Measurements from ENCODE around the gene TBC1D20.

Gene TBC1D20

DNA sequence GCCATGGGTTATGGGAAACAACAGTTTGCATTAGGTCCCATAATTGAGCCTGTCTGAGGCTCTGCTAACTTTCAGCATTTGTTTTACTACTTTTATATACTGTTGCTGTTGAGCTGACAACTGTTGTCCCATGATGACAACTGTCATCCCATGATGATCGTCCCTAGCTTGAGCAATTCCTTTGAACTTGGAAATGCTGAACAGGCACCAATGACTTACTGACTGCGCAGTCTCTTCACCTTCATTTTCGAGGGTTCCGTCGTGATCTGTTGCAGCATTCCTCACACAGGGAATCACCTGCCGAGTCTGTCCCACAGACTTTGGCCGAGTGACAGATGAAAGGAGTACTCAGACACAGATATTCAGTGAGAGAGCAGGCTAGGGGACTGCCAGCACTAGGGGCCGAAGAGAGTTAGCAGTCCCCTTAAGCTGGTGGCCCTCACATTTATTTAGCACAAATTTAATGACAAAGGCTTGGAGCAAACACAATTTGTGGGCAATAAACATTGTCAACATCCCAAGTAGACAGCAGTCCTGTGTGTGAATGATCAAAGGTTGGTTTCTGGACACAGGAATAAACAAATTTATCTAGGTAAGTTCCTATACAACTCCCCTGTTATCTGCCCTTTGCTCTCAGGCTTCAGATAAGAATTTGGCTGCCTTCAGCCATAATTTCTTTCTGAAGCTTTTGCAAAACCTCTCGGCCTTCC is 10.0 kb upstream of the TBC1D20 start:
- H3K9me3 ChIP-seq, result no peaks in the 10 kb centered on the region
- no peaks in the 10 kb centered on the region for H3K36me3 ChIP-seq
- no peak for DNase-seq
- no peaks in the 10 kb centered on the region for H3K4me1 ChIP-seq
- no peak overlapping the region for H3K4me3 ChIP-seq (ENCODE audit: low read depth, low read length)
- TF ChIP-seq CTCF (IDR thresholded peaks at IDR 0.05; ENCODE audit: low read depth, low read length), result no peak
- H3K27me3 ChIP-seq, result no peaks in the 10 kb centered on the region

DNA sequence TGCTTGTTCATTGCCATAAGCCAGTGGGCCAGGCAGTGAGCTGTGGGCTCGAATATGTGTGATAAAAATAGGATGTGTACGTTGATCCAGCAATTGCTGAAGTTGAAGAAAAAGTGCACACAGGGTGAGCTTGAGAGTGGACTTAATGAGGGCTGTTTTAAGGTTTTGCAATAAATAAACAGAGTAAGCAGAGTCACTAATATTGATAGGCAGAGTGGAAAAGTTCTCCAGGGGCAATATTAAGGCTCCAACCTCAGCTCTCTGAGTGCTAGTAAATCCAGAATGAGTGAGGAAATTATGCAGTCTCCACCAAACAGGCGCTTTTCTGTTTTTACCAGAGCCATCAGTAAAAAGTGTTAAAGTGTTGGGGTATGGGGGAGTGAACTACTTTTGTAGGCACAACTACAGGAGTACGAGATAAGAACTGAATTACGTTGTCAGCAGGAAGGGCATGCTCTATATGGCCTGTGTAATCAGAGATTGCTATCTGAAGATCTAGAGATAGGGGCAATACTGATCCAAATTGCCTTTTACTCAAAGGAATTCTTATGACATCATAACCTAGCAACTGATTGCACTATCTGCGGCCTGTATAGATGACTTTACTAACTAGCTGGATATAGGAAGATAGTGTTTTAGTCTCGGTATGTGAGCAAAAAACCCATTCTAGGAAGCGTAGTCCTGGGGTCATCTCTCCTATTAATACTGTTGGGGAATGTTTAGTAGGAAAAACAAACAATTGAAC is 7.6 kb upstream of the TBC1D20 start:
- Histone ChIP-seq H3K9me3 (no peaks in the 10 kb centered on the region), H3K36me3 (no peaks in the 10 kb centered on the region), H3K4me1 (no peaks in the 10 kb centered on the region), H3K4me3 (ENCODE audit: low read depth, low read length) (no peak overlapping the region), H3K27me3 (no peaks in the 10 kb centered on the region)
- no peak for TF ChIP-seq CTCF (IDR thresholded peaks at IDR 0.05; ENCODE audit: low read depth, low read length)
- no peak for DNase-seq

DNA sequence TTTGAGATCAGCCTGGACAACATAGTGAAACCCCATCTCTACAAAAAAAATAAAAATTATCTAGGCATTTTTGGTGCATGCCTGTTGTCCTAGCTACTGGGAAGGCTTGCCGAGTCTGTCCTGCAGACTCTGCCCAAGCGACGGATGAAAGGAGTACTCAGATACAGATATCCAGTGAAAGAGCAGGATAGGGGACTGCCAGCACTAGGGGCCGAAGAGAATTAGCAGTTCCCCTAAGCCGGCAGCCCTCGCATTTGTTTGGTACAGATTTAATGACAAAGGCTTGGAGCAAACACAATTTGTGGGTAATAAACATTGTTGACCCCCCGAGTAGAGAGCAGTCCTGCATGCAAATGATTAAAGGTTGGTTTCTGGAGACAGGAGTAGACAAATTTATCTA is 5.4 kb upstream of the TBC1D20 start:
- DNase-seq, result no peak
- Histone ChIP-seq H3K27me3 (no peaks in the 10 kb centered on the region), H3K9me3 (no peaks in the 10 kb centered on the region), H3K4me1 (no peaks in the 10 kb centered on the region), H3K36me3 (no peaks in the 10 kb centered on the region), H3K4me3 (ENCODE audit: low read depth, low read length) (no peak overlapping the region)
- no peak for TF ChIP-seq CTCF (IDR thresholded peaks at IDR 0.05; ENCODE audit: low read depth, low read length)

DNA sequence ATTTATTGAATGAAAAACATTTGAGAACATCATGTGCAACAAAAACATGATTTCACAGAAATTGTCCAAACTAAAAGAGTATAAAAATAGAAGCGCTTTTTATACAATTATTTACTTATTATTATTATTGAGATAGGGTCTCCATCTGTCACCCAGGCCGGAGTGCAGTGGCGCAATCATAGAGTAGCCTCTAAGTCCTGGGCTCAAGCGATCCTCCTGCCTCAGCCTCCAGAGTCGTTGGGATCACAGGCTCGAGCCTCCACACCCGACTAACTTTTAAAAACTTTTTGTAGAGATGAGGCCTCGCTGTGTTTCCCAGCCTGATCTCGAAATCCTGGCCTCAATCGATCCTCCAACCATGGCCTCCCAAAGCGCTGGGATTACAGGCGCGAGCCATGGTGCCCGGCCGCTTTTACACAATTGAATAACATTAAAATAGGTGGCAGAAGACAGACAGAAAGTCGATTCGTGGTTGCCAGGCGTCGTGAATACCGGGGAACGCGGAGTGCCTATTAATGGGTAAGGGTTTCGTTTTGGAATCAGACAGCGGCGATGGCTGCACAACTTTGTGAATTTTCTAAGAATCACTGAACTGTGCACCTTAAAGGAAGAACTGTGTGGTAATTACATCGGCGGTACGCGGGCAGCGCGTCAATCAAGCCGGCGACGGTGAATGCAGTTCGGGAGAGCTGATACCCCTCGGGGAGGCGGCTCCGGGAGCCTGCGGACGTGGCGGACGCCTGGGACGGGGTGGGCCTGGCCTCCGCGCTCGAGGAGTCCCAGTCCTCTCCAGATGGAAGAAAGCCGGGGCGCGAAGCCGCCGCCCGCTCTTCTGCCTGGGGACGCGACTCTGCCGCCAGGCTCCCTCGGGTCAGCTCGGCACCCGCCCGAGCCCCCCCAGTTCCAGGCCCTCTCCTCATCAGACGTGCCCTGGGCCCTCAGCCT is 807 bp downstream of the TBC1D20 start:
- peak; percentile 52 for DNase-seq
- Histone ChIP-seq H3K36me3 (no peaks in the 10 kb centered on the region), H3K4me1 (no peaks in the 10 kb centered on the region), H3K9me3 (no peaks in the 10 kb centered on the region), H3K27me3 (no peaks in the 10 kb centered on the region), H3K4me3 (ENCODE audit: low read depth, low read length) (peak overlapping the region; percentile 70)
- TF ChIP-seq CTCF (IDR thresholded peaks at IDR 0.05; ENCODE audit: low read depth, low read length), result no peak

GRCh38 chr20:460707-461106 is 1.6 kb downstream of the TBC1D20 start:
- Histone ChIP-seq H3K4me3 (ENCODE audit: low read depth, low read length) (no peak overlapping the region; the same call in 1 of the 2 replicates), H3K27me3 (no peaks in the 10 kb centered on the region), H3K36me3 (no peaks in the 10 kb centered on the region), H3K9me3 (no peaks in the 10 kb centered on the region), H3K4me1 (no peaks in the 10 kb centered on the region)
- no peak for DNase-seq
- TF ChIP-seq CTCF (IDR thresholded peaks at IDR 0.05; ENCODE audit: low read depth, low read length), result no peak

All from BE2C (cell line).